Hepatocyte (in vitro differentiated cells): Measurements from ENCODE around the gene PRSS21.

Source experiments
- EZH2 ChIP-seq: fragments of 200-600 bp; sonication (generic); IDR thresholded peaks from 2 replicates; pipeline ENCODE4 v1.6.1; 2016; ENCODE audit warnings: antibody characterized with exemption, mild to moderate bottlenecking, borderline replicate concordance
- TF ChIP-seq, protein P1 (sequence below): fragments of 200-600 bp; sonication (generic); IDR thresholded peaks from 2 replicates; pipeline ENCODE4 v1.5.1; 2016; ENCODE audit warnings: antibody characterized with exemption, mild to moderate bottlenecking; ENCODE audit not compliant: poor library complexity

DNA sequence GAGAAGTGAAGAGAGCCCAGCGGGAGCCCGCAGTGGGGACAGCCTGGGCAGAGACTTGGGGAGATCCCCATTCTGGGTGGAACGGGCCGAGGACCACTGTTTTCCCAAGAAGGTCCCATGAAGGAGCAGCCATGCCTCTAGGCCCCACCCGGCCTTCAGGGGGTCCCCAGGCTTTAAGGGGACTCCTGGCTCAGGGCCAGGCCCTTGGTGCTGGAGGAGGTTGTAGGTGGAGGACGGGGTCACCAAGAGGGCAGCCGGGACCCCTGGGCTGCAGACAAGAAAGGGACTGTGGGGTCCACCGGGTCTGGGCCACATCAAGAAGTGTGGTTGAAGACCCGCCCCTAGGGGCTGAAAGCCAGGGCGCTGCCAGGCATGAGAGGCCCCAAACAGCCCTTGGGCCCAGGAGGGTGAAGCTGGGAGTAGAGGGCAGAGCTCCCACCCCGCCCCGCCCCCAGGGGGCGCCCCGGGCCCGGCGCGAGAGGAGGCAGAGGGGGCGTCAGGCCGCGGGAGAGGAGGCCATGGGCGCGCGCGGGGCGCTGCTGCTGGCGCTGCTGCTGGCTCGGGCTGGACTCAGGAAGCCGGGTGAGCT, at the start of gene PRSS21:
- TF ChIP-seq EZH2 = no peak
- TF ChIP-seq, protein P1, sequence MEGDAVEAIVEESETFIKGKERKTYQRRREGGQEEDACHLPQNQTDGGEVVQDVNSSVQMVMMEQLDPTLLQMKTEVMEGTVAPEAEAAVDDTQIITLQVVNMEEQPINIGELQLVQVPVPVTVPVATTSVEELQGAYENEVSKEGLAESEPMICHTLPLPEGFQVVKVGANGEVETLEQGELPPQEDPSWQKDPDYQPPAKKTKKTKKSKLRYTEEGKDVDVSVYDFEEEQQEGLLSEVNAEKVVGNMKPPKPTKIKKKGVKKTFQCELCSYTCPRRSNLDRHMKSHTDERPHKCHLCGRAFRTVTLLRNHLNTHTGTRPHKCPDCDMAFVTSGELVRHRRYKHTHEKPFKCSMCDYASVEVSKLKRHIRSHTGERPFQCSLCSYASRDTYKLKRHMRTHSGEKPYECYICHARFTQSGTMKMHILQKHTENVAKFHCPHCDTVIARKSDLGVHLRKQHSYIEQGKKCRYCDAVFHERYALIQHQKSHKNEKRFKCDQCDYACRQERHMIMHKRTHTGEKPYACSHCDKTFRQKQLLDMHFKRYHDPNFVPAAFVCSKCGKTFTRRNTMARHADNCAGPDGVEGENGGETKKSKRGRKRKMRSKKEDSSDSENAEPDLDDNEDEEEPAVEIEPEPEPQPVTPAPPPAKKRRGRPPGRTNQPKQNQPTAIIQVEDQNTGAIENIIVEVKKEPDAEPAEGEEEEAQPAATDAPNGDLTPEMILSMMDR = no peak
